B cell (primary cell): ENCODE data around the gene RTF2.

Experiments used
- CTCF ChIP-seq: fragments of 200-600 bp; IDR thresholded peaks from one replicate; pipeline ENCODE4 v1.8.0; 2022; ENCODE audit warnings: antibody characterized with exemption, mild to moderate bottlenecking
- EZH2 ChIP-seq: IDR thresholded peaks from 2 replicates; pipeline ENCODE4 v1.6.1; 2012; ENCODE audit warnings: borderline replicate concordance, low read depth, mild to moderate bottlenecking, moderate library complexity, low read length; ENCODE audit not compliant: insufficient read depth, poor library complexity, severe bottlenecking

- TF ChIP-seq CTCF (no peak), EZH2 (no peak)
Measured at GRCh38 chr20:56460459-56460858, 8.0 kb upstream of the RTF2 start.
